Measurements from ENCODE around the gene PAK1. TPM values are rescaled to one million over a fixed set of nuclear protein-coding genes. Genes with fewer than 3 reads are reported as not detected.

PAK1 gene
- total and polyA plus RNA-seq, 2 donors (not counting 1 experiment from before 2014, with no cell fraction given), result 34.6 to 37.7 TPM

DNA sequence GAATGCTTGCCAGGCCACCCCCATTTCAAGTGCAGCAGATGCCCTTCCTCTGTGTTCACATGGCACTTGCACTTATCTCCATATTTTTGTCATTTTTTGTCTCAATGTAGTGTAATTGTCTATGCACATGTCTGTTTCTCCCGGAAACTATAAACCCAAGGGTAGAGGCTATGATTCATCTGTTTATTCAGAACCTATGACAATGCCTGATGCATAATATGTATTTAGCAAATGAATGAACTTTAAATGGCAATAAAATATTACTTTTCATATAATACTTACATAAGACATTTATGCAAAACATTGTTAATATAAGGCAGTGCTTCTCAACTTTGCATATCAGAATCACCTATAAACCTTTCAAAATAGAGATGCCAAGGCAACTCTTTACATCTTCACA is 6.7 kb downstream of the PAK1 start:
- Histone ChIP-seq H3K79me2 (ENCODE audit: control insufficient read depth, insufficient read depth, low read length) (no peaks in the 10 kb centered on the region), H3K36me3 (ENCODE audit: control insufficient read depth, insufficient read depth, low read length) (no peaks in the 10 kb centered on the region), H3K4me3 (replicated peaks in 1 of 4; ENCODE audit: control extremely low read depth in 1 of 4, insufficient read depth in 1 of 4, low read depth in 3 of 4, low read length in 4 of 4) (no peak overlapping the region), H3K9ac (ENCODE audit: insufficient read depth, low read length) (no peak overlapping the region), H3K27ac (ENCODE audit: insufficient read depth, low read length) (no peak overlapping the region), H3K4me2 (ENCODE audit: extremely low read depth, insufficient read depth, low read length) (no peak overlapping the region), H4K20me1 (ENCODE audit: control insufficient read depth, extremely low read depth, insufficient read depth, low read length) (no peaks in the 10 kb centered on the region), H3K9me3 (ENCODE audit: control insufficient read depth, insufficient read depth, low read depth, low read length) (no peaks in the 10 kb centered on the region), H3K4me1 (ENCODE audit: control insufficient read depth, extremely low read depth, insufficient read depth, low read length) (no peaks in the 10 kb centered on the region), H2AFZ (ENCODE audit: low read length) (no peak overlapping the region), H3K27me3 (ENCODE audit: control insufficient read depth, insufficient read depth, low read length) (peaks cover 5% of the 10 kb centered on the region)
- TF ChIP-seq EZH2 (IDR thresholded peaks at IDR 0.05; ENCODE audit: low read length, missing control alignments), result no peak
- TF ChIP-seq, protein P1, sequence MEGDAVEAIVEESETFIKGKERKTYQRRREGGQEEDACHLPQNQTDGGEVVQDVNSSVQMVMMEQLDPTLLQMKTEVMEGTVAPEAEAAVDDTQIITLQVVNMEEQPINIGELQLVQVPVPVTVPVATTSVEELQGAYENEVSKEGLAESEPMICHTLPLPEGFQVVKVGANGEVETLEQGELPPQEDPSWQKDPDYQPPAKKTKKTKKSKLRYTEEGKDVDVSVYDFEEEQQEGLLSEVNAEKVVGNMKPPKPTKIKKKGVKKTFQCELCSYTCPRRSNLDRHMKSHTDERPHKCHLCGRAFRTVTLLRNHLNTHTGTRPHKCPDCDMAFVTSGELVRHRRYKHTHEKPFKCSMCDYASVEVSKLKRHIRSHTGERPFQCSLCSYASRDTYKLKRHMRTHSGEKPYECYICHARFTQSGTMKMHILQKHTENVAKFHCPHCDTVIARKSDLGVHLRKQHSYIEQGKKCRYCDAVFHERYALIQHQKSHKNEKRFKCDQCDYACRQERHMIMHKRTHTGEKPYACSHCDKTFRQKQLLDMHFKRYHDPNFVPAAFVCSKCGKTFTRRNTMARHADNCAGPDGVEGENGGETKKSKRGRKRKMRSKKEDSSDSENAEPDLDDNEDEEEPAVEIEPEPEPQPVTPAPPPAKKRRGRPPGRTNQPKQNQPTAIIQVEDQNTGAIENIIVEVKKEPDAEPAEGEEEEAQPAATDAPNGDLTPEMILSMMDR (conservative IDR thresholded peaks at IDR 0.05 in 1 of 2, IDR thresholded peaks at IDR 0.05 in 1 of 2; ENCODE audit: low read depth in 1 of 2, low read length in 2 of 2), result no peak
- no peak for DNase-seq (ENCODE audit: low read depth in 2 of 2)

DNA sequence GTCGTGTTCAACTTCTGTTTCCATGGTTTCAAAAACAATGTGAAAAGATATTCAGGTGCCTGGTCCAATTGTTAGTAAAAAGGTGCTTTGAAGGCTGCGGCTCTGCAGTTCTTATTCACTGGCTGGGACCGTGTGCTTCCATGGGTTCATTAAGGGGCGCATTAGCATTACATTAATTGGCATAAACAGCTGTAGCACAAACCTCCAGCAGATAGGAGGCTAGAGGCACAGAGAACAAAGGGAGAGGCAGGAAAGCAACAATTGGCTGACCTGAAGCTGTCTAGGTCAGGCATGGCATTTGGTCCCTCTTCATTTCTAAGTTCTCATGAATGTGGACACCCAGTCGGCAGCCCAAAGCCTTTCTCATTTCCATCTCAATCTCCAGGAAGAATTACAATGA is 16.6 kb downstream of the PAK1 start:
- Histone ChIP-seq H3K27me3 (ENCODE audit: control insufficient read depth, insufficient read depth, low read length) (no peaks in the 10 kb centered on the region), H3K4me2 (ENCODE audit: extremely low read depth, insufficient read depth, low read length) (no peak overlapping the region), H3K9ac (ENCODE audit: insufficient read depth, low read length) (no peak overlapping the region), H3K36me3 (ENCODE audit: control insufficient read depth, insufficient read depth, low read length) (no peaks in the 10 kb centered on the region), H3K4me3 (replicated peaks in 1 of 4; ENCODE audit: control extremely low read depth in 1 of 4, insufficient read depth in 1 of 4, low read depth in 3 of 4, low read length in 4 of 4) (no peak overlapping the region), H3K9me3 (ENCODE audit: control insufficient read depth, insufficient read depth, low read depth, low read length) (no peaks in the 10 kb centered on the region), H2AFZ (ENCODE audit: low read length) (no peak overlapping the region), H3K27ac (ENCODE audit: insufficient read depth, low read length) (no peak overlapping the region), H3K4me1 (ENCODE audit: control insufficient read depth, extremely low read depth, insufficient read depth, low read length) (no peaks in the 10 kb centered on the region), H3K79me2 (ENCODE audit: control insufficient read depth, insufficient read depth, low read length) (no peaks in the 10 kb centered on the region), H4K20me1 (ENCODE audit: control insufficient read depth, extremely low read depth, insufficient read depth, low read length) (no peaks in the 10 kb centered on the region)
- no peak for TF ChIP-seq EZH2 (IDR thresholded peaks at IDR 0.05; ENCODE audit: low read length, missing control alignments)
- TF ChIP-seq, protein P1 (conservative IDR thresholded peaks at IDR 0.05 in 1 of 2, IDR thresholded peaks at IDR 0.05 in 1 of 2; ENCODE audit: low read depth in 1 of 2, low read length in 2 of 2), result no peak
- no peak for DNase-seq (ENCODE audit: low read depth in 2 of 2)

DNA sequence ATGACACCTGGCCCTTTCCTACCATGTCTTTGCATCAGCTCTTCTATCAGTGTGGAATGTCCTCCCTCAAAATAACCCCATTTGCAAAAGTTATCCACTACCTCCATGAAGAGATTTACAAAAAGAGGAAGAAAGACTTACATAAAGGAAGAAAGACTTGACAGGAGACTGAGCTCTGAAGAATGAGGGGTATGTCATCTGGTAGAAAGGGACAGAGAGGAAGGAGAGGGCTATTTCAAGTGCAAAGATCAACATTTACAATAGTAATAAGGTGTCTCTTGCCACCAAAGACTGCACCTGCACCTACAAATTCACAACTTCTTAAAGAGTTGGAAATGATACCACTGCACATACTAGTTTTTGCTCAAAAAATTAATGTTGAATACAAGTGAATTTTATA is 18.2 kb downstream of the PAK1 start:
- Histone ChIP-seq H4K20me1 (ENCODE audit: control insufficient read depth, extremely low read depth, insufficient read depth, low read length) (no peaks in the 10 kb centered on the region), H3K4me3 (replicated peaks in 1 of 4; ENCODE audit: control extremely low read depth in 1 of 4, insufficient read depth in 1 of 4, low read depth in 3 of 4, low read length in 4 of 4) (no peak overlapping the region), H3K9ac (ENCODE audit: insufficient read depth, low read length) (no peak overlapping the region), H3K4me2 (ENCODE audit: extremely low read depth, insufficient read depth, low read length) (no peak overlapping the region), H3K9me3 (ENCODE audit: control insufficient read depth, insufficient read depth, low read depth, low read length) (no peaks in the 10 kb centered on the region), H2AFZ (ENCODE audit: low read length) (no peak overlapping the region), H3K79me2 (ENCODE audit: control insufficient read depth, insufficient read depth, low read length) (no peaks in the 10 kb centered on the region), H3K4me1 (ENCODE audit: control insufficient read depth, extremely low read depth, insufficient read depth, low read length) (no peaks in the 10 kb centered on the region), H3K27ac (ENCODE audit: insufficient read depth, low read length) (no peak overlapping the region), H3K27me3 (ENCODE audit: control insufficient read depth, insufficient read depth, low read length) (no peaks in the 10 kb centered on the region), H3K36me3 (ENCODE audit: control insufficient read depth, insufficient read depth, low read length) (no peaks in the 10 kb centered on the region)
- DNase-seq (ENCODE audit: low read depth in 2 of 2), result no peak
- TF ChIP-seq, protein P1 (conservative IDR thresholded peaks at IDR 0.05 in 1 of 2, IDR thresholded peaks at IDR 0.05 in 1 of 2; ENCODE audit: low read depth in 1 of 2, low read length in 2 of 2), result no peak
- no peak for TF ChIP-seq EZH2 (IDR thresholded peaks at IDR 0.05; ENCODE audit: low read length, missing control alignments)
